Smooth muscle cell (in vitro differentiated cells): ENCODE data around the gene TCEAL4. TPM values are rescaled to one million over a fixed set of nuclear protein-coding genes. Genes with fewer than 3 reads are reported as not detected.

Source experiments
- DNase-seq: peaks from one replicate; lab custom pipeline; 2025; ENCODE audit not compliant: unreplicated experiment; lab: John Stamatoyannopoulos, UW
- H2AFZ ChIP-seq: fragments of 200-600 bp; sonication (generic); 2 replicates; pipeline ENCODE4 v1.6.0; 2016; ENCODE audit warnings: antibody characterized with exemption, low read depth, mild to moderate bottlenecking
- H3F3A ChIP-seq: fragments of 200-600 bp; sonication (generic); 2 replicates; pipeline ENCODE4 v1.6.0; 2017; ENCODE audit warnings: antibody characterized with exemption, low read depth
- H3K27ac ChIP-seq: fragments of 200-600 bp; sonication (generic); 2 replicates; pipeline ENCODE4 v1.5.1; 2016; ENCODE audit warnings: low read depth, mild to moderate bottlenecking
- H3K27me3 ChIP-seq: fragments of 200-600 bp; sonication (generic); 2 replicates; pipeline ENCODE4 v1.6.1; 2016; ENCODE audit warnings: low read depth, mild to moderate bottlenecking
- H3K36me3 ChIP-seq: fragments of 200-600 bp; sonication (generic); 2 replicates; pipeline ENCODE4 v1.5.1; 2016; ENCODE audit warnings: low read depth
- H3K4me1 ChIP-seq: fragments of 200-600 bp; sonication (generic); 2 replicates; pipeline ENCODE4 v1.5.1; 2016; ENCODE audit warnings: low read depth
- H3K4me2 ChIP-seq: fragments of 200-600 bp; sonication (generic); 2 replicates; pipeline ENCODE4 v1.6.0; 2016; ENCODE audit warnings: mild to moderate bottlenecking
- H3K4me3 ChIP-seq: fragments of 200-600 bp; sonication (generic); 2 replicates; pipeline ENCODE4 v1.5.1; 2016; ENCODE audit warnings: mild to moderate bottlenecking
- H3K79me2 ChIP-seq: fragments of 200-600 bp; sonication (generic); 2 replicates; pipeline ENCODE4 v1.6.0; 2016; ENCODE audit warnings: low read depth, mild to moderate bottlenecking
- H3K9ac ChIP-seq: fragments of 200-600 bp; sonication (generic); 2 replicates; pipeline ENCODE4 v1.6.0; 2016; ENCODE audit warnings: low read depth
- H3K9me3 ChIP-seq: fragments of 200-600 bp; sonication (generic); replicated peaks from 2 replicates; pipeline ENCODE4 v1.5.1; 2016; ENCODE audit warnings: low read depth
- H4K20me1 ChIP-seq: fragments of 200-600 bp; sonication (generic); 2 replicates; pipeline ENCODE4 v1.6.0; 2016; ENCODE audit warnings: low read depth
- WGBS: methylation state at CpG from one replicate; pipeline ENCODE4 v1.1.7; 2016; ENCODE audit warnings: low lambda C conversion rate; 5-methylcytosine and 5-hydroxymethylcytosine counted together
- polyA plus RNA-seq: library from polyadenylated mRNA; unstranded; fragments of >200 nt; fragmentation: Nextera tagmentation; extraction: Ambion mirVana; gene quantifications from 2 replicates; pipeline ENCODE4 v1.2.1, GENCODE V29; 2016
- total RNA-seq: library from RNA; depleted of rRNA; stranded (reverse); fragments of >200 nt; gene quantifications from 2 replicates; pipeline ENCODE4 v1.2.3, GENCODE V29; 2014
- TF ChIP-seq, protein P1 (sequence below): fragments of 200-600 bp; sonication (generic); IDR thresholded peaks from 2 replicates; pipeline ENCODE4 v1.5.1; 2017; ENCODE audit warnings: borderline replicate concordance, mild to moderate bottlenecking, antibody characterized with exemption; ENCODE audit not compliant: insufficient read depth, poor library complexity, severe bottlenecking

Gene TCEAL4
- total and polyA plus RNA-seq, 2 experiments from 2014 or later, result 40.2 to 76.2 TPM

DNA sequence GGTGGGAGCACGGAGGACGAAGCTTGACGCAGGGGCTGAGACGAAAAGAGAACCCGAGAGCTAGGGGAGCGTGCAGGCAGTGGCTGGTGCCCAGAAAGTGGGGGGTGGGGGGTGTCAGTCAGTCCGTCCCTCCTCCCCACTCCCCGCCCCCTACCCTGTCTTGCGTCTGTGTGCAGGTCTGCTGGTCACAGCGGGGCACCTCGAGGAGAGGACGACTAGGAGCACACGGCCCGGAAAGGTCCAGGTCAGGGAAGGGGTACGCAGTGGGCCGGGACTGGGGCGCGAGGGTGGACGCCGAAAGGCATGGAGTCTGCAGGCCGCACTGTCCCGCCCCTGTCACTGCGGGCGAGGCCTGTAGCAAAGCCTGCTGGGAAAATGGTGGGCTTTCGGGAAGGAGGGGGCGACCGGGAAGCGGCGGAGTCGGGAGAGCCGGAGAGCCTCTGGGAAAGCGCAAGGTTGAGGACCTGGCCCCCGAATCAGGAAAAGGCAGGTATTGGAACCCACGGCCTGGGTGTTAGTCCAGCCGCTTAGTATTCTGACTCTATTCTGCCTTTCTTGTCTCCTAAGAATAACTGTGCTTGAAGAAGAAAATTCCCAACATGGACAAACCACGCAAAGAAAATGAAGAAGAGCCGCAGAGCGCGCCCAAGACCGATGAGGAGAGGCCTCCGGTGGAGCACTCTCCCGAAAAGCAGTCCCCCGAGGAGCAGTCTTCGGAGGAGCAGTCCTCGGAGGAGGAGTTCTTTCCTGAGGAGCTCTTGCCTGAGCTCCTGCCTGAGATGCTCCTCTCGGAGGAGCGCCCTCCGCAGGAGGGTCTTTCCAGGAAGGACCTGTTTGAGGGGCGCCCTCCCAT lies 44.2 kb downstream of the TCEAL4 start:
- Histone ChIP-seq H3K4me1 (peaks cover 15% of the 10 kb centered on the region), H3K9ac (peak overlapping the region; percentile 71), H2AFZ (peak overlapping the region; percentile 99), H3K27me3 (no peaks in the 10 kb centered on the region), H3K36me3 (no peaks in the 10 kb centered on the region), H3K9me3 (no peaks in the 10 kb centered on the region), H3K4me2 (peak overlapping the region; percentile 99), H3F3A (peaks cover 12% of the 10 kb centered on the region), H3K79me2 (peaks cover 27% of the 10 kb centered on the region), H4K20me1 (no peaks in the 10 kb centered on the region), H3K27ac (peak overlapping the region; percentile 73), H3K4me3 (peak overlapping the region; percentile 97)
- 4% methylated on average over 36 of the region's 49 CpGs for WGBS
- DNase-seq, result peak; percentile 40
- TF ChIP-seq, protein P1, sequence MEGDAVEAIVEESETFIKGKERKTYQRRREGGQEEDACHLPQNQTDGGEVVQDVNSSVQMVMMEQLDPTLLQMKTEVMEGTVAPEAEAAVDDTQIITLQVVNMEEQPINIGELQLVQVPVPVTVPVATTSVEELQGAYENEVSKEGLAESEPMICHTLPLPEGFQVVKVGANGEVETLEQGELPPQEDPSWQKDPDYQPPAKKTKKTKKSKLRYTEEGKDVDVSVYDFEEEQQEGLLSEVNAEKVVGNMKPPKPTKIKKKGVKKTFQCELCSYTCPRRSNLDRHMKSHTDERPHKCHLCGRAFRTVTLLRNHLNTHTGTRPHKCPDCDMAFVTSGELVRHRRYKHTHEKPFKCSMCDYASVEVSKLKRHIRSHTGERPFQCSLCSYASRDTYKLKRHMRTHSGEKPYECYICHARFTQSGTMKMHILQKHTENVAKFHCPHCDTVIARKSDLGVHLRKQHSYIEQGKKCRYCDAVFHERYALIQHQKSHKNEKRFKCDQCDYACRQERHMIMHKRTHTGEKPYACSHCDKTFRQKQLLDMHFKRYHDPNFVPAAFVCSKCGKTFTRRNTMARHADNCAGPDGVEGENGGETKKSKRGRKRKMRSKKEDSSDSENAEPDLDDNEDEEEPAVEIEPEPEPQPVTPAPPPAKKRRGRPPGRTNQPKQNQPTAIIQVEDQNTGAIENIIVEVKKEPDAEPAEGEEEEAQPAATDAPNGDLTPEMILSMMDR, result peak; percentile 41

DNA sequence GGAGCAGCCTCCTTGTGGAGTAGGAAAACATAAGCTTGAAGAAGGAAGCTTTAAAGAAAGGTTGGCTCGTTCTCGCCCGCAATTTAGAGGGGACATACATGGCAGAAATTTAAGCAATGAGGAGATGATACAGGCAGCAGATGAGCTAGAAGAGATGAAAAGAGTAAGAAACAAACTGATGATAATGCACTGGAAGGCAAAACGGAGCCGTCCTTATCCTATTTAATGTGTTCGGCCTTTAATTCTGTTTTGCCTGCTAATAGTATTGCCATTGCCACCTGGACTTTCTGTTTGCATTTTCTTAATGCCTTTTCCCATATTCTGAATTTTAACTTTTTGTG lies 44.8 kb downstream of the TCEAL4 start:
- Histone ChIP-seq H3K4me2 (peak overlapping the region; percentile 99), H3K79me2 (peaks cover 27% of the 10 kb centered on the region), H3K4me1 (peaks cover 15% of the 10 kb centered on the region), H3K27me3 (no peaks in the 10 kb centered on the region), H3K9me3 (no peaks in the 10 kb centered on the region), H3K9ac (peak overlapping the region; percentile 71), H3K4me3 (peak overlapping the region; percentile 97), H3K27ac (peak overlapping the region; percentile 73), H2AFZ (peak overlapping the region; percentile 99), H3F3A (peaks cover 12% of the 10 kb centered on the region), H3K36me3 (no peaks in the 10 kb centered on the region), H4K20me1 (no peaks in the 10 kb centered on the region)
- no peak for DNase-seq
- WGBS, result 33% methylated on average over 6 of the region's 6 CpGs
- TF ChIP-seq, protein P1, result no peak

DNA sequence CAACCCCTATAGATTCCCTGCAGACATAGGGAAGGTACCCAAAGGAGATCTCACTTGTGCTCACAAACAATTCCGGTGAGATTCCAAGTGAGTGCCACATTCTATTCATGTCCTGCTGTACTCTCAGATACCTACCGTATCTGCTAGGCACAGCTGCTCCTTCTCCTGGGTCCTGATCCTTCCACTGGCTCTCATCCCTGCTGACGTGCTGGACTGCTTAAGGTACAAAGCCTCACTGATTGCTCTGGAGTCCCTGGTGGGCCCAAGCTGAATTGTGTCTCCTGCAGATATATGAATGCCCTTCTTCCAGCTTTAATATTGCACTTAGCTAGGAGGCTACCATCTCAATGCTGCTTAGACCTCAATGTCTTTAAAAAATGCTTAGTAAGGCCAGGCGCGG lies 45.8 kb downstream of the TCEAL4 start:
- TF ChIP-seq, protein P1, result no peak
- Histone ChIP-seq H3K4me2 (no peak overlapping the region), H3K27me3 (no peaks in the 10 kb centered on the region), H3F3A (peaks cover 12% of the 10 kb centered on the region), H3K4me1 (peaks cover 15% of the 10 kb centered on the region), H3K9ac (no peak overlapping the region), H3K9me3 (no peaks in the 10 kb centered on the region), H3K79me2 (peaks cover 22% of the 10 kb centered on the region), H3K36me3 (no peaks in the 10 kb centered on the region), H3K27ac (no peak overlapping the region), H4K20me1 (no peaks in the 10 kb centered on the region), H3K4me3 (peak overlapping the region; percentile 97), H2AFZ (no peak overlapping the region)
- WGBS, result 95% methylated on average over 5 of the region's 5 CpGs
- DNase-seq, result no peak
